AG10803 (cell line): Measurements from ENCODE around the gene ZSWIM6.

Source experiments
- DNase-seq: peaks from one replicate; pipeline ENCODE4 v3.0.0; 2010; ENCODE audit warnings: low read depth
- H3K4me3 ChIP-seq: 2 replicates; pipeline ENCODE4 v1.5.1; 2011; ENCODE audit warnings: mild to moderate bottlenecking, low read length, control low read depth
- TF ChIP-seq, protein P1 (sequence below): conservative IDR thresholded peaks from 2 replicates; pipeline ENCODE4 v1.5.1; 2011; ENCODE audit warnings: mild to moderate bottlenecking, low read length, control low read depth, inconsistent platforms

The ZSWIM6 gene

DNA sequence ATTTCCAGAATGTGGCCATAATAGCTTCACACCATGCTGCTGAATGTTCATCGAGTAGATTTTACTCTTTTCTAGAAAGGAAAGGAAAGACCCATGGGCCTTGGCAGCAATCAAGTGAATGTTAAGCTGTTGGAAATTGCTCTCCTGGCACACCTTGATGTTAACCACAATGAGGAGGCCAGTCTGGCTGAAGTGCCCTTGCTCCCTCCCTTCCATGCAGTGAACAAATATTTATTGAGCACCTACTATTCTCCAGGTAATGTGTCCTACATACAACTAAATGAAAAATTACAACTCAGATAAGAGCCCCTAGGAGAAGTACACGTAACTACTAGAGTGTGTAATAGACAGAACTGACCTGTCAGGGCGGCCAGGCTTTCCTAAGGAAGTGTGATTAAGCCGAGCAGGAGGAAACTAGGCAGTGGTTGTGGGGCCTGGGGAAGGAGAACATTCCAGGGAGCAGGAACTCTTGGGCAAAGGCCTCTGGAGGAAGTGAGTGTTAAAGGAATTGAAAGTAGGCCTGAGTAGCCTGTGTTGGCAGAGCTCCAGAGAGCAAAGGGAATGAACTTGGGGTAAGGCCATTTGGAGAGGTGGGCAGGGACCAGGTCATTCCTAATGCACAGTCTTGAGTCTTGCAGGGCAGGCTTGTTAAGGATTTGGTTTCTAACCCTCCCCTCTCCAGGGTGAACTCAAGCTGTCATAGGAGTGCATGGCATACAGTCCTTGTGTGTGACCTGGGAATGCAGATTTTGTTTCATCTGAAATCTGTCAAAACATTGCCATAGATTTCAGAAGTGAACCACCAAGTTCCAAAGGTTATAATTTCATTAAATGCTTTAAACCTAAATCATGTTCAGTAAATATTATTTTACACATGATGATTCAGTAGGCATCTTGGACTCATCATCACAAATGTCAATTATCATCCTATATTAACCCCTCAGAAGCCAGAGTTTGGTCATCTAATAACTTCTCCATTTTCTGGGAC lies 9.0 kb upstream of the ZSWIM6 start:
- no peak overlapping the region for H3K4me3 ChIP-seq
- TF ChIP-seq, protein P1, sequence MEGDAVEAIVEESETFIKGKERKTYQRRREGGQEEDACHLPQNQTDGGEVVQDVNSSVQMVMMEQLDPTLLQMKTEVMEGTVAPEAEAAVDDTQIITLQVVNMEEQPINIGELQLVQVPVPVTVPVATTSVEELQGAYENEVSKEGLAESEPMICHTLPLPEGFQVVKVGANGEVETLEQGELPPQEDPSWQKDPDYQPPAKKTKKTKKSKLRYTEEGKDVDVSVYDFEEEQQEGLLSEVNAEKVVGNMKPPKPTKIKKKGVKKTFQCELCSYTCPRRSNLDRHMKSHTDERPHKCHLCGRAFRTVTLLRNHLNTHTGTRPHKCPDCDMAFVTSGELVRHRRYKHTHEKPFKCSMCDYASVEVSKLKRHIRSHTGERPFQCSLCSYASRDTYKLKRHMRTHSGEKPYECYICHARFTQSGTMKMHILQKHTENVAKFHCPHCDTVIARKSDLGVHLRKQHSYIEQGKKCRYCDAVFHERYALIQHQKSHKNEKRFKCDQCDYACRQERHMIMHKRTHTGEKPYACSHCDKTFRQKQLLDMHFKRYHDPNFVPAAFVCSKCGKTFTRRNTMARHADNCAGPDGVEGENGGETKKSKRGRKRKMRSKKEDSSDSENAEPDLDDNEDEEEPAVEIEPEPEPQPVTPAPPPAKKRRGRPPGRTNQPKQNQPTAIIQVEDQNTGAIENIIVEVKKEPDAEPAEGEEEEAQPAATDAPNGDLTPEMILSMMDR = no peak
- DNase-seq = peak; percentile 33

DNA sequence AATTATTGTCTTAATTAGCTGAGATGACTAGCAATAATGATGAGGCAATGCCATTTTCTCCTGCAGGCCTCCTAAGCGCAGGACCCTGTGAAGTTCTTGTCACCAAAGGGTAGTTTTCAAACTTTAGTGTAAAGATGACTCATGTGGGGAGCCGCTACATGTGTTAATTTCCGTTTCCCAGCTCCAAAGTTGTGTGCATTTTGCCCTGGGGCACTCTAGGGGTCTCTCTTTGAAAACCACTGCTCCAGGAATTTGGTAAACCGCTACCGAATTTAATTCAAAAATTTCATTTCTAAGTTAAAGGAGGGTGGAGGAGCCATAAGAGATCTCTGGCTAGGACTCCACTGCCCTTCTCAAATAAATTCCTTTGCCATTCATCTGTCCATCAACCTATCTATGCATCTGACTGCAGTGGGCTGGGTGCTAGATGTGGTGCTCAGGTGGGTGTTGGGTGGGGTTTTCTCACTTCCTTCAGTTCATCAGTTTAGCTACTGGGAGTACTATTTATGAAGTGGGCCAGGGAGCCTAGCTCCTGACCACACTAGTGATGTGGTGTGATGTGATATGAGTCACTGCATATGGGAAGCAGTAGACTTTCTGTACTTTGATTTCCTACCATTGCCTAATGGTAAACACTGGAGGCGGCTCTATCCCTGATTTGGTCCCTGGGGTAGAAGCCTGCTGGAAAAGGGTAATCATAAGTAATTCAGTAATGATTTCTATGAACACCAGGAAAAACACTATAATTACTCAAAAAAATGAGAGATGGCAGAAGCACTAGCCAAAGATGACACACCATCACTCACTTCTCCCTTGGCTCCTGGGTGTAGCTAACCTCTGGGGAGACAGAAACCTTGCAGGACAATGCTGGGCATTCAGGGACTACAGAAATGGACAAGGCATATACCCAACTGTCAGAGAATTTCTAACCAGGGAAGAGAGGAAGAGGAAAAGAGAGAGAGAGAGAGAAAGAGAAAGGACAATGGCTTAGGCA lies 4.0 kb upstream of the ZSWIM6 start:
- DNase-seq = peak; percentile 85
- TF ChIP-seq, protein P1 = no peak
- H3K4me3 ChIP-seq = no peak overlapping the region

DNA sequence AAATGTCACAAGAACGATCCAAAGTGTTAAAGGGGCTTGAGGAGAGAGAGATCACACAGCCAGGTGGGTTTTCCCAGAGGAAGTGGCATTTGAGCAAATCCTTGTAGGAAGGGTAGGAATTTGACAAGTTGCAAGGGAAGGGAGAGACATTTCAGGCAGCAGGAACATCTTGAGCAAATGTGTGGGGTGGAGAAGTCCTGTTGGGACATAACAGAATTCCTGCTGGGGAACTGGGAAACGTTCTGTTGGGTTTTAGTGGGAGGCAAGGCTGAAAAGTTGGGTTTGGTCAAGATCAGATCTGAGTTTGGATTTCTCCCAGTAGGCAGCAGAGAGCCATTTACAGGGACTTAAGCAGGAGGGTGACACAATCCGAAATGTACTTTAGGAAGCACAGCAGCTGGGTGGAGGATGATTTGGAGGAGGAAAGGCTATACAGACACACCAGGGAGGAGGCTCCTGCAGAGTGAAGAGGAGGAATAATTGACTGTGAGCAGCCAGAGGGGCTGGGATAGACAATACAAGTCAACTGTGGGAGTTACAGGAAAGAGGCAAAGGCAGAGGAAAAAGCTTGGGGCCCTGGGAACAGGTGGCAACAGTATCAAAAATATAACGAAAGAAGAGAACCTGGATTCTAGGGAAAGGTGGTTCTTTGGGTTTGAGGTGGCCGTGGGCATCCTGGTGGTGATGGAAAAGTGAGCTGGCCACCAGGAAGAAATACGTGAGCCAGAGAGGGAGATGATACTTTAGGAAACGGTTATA lies 3.1 kb upstream of the ZSWIM6 start:
- TF ChIP-seq, protein P1 = no peak
- DNase-seq = peak; percentile 62
- no peak overlapping the region for H3K4me3 ChIP-seq

DNA sequence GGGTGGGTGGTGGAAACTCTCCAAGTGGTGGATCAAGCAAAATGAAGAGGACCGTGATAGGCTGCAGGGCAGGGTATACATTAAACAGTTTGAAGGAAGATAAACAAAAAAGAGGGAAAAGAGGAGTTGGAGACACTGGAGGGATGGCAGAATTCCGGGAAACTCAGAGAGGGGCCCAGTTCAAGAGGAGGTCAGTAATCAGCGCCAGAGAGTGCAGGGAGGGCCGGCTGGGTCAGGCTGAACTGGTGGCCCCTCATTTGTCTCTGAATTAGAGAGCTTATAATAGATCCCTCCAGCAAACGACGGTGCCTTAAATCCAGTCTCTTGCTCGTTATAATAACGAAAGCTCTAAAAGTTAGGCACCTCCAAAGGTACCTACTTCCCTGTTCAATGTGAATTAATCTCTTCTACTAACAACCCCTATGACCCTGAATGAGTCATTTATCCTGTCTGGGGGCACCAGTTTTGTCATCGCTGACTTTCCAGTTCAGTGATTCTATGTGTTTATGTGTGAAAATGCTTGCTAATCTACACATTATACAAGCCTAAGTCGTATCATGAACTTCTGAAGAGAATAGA lies 2.4 kb upstream of the ZSWIM6 start:
- TF ChIP-seq, protein P1 = no peak
- DNase-seq = no peak
- peak overlapping the region; percentile 83 for H3K4me3 ChIP-seq

DNA sequence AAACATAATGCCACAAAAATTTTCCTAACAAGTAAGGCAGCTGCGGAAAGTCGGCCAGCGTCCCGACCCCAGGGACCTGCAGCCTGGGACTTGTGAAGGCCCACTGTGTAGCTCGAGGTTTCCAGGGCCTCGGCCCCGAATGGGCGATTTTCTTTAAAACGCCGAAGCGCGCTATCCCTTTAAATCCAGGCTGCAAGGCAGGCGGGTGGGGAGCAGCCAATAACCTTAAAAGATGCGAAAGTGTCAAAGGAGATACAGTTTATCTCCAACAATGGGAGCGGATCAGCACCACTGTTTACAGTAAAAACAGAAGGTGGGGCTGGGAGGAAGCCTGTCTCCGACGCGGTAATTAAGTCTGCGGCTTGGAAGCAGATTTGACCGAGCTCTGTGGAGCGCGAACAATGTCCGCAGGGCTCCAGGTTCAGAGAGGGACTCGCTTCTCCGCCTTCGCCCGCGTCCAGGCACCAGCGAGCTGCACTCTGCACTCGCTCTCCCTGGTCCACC lies 1.7 kb upstream of the ZSWIM6 start:
- peak; percentile 54 for DNase-seq
- peak overlapping the region; percentile 83 for H3K4me3 ChIP-seq
- TF ChIP-seq, protein P1 = no peak

DNA sequence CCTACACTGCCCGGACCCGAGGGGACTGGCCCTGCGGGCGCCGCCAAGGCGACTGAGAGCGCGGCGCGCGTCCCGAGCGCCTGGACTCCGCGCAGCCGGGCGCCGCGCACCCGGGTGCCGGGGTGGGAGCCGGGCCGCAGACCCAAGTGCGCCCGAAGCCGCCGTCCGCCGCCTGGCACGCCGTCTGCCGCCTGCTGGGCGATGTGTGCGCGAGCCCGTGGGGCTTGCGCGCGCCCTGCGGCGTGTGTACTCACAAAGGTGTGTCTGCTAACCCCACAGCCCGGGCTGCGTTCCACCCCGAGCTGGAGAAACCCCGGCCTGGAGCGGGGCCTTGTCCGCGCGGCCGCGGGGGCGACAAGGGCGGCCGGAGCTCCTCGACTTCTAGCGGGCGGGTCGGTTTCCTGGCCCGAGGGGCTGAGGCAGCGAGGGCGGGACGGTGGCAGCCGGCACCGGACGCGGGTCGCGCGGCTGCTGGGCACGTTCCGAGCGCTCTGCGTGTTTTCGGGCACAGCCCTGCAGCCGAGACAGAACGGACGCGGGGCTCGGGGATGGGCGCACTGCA lies 1.1 kb upstream of the ZSWIM6 start:
- peak overlapping the region; percentile 83 for H3K4me3 ChIP-seq
- peak; percentile 80 for DNase-seq
- TF ChIP-seq, protein P1 = peak; percentile 38
